ENCODE measurements around the gene VAMP2.

DNA sequence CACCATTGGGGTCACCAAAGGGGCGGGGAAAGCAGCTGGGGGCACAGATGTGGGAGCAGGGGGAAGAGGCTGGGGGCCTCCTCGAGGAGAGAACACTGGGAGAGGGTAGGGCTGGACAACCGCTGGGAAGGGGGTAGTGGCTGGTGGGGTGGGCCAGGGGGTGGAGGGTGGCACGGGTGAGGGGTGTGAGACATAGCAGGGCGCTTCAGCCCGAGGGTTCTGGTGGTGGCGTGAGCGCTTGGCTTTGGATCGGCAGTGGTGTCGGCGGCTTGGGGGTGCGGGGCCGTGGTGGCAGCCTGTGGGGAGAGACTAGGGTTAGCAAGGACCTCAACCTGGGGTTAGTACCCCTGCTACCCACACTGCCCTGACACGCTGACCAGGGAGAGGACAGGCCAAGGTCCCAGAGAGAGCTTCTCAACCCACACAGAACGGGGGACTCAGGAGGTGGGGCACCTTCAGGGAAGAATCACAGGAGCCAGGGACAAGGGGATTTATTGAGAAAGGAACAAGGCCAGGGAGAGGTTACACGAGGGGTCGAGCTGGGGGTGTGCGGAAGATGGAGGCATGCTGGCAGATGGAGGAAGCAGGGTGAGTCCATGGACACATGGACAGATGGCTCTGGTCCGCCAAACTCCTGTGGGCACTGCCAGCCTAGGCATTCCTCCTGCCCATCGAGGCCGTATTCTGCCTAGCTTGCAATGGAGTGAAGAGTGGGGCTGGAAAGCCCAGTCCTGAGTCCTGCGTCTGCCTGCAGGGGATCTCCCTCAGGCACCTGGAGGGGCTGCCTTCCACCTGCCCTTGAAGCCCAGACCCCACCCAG is 19.0 kb downstream of the VAMP2 start:
- TF ChIP-seq, protein P1, sequence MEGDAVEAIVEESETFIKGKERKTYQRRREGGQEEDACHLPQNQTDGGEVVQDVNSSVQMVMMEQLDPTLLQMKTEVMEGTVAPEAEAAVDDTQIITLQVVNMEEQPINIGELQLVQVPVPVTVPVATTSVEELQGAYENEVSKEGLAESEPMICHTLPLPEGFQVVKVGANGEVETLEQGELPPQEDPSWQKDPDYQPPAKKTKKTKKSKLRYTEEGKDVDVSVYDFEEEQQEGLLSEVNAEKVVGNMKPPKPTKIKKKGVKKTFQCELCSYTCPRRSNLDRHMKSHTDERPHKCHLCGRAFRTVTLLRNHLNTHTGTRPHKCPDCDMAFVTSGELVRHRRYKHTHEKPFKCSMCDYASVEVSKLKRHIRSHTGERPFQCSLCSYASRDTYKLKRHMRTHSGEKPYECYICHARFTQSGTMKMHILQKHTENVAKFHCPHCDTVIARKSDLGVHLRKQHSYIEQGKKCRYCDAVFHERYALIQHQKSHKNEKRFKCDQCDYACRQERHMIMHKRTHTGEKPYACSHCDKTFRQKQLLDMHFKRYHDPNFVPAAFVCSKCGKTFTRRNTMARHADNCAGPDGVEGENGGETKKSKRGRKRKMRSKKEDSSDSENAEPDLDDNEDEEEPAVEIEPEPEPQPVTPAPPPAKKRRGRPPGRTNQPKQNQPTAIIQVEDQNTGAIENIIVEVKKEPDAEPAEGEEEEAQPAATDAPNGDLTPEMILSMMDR (IDR thresholded peaks at IDR 0.05; ENCODE audit: insufficient read depth, low read length, poor library complexity, severe bottlenecking), result no peak
- TF ChIP-seq EZH2phosphoT487 (conservative IDR thresholded peaks at IDR 0.05; ENCODE audit: low read length), result no peak
